Neural cell (in vitro differentiated cells): ENCODE measurements around the gene TCP11. TPM values are rescaled to one million over a fixed set of nuclear protein-coding genes. Genes with fewer than 3 reads are reported as not detected.

Experiments
- H2AFZ ChIP-seq: fragments of 200-600, 300-800 bp; sonication (generic), shearing (Covaris generic); 2 replicates; pipeline ENCODE4 v1.6.0; 2014; ENCODE audit warnings: low read depth, mild to moderate bottlenecking, antibody characterized with exemption, low read length, moderate library complexity
- H3F3A ChIP-seq: fragments of 200-600 bp; shearing (Covaris generic); 2 replicates; pipeline ENCODE4 v1.6.1; 2016; ENCODE audit warnings: mild to moderate bottlenecking, moderate library complexity, mixed read lengths, antibody characterized with exemption, low read length; ENCODE audit not compliant: insufficient read depth, poor library complexity, severe bottlenecking
- H3K27ac ChIP-seq: fragments of 200-600, 300-800 bp; sonication (generic), shearing (Covaris generic); 2 replicates; pipeline ENCODE4 v1.5.1; 2014; ENCODE audit warnings: mild to moderate bottlenecking, low read length, moderate library complexity
- H3K27me3 ChIP-seq: fragments of 300-800, 200-600 bp; sonication (generic), shearing (Covaris generic); 2 replicates; pipeline ENCODE4 v1.6.0; 2014; ENCODE audit warnings: mild to moderate bottlenecking, low read depth, low read length, moderate library complexity; ENCODE audit not compliant: insufficient read depth
- H3K36me3 ChIP-seq: fragments of 300-800, 200-600 bp; sonication (generic), shearing (Covaris generic); 2 replicates; pipeline ENCODE4 v1.5.1; 2014; ENCODE audit warnings: mild to moderate bottlenecking, antibody characterized with exemption, low read length, moderate library complexity; ENCODE audit not compliant: insufficient read depth
- H3K4me2 ChIP-seq: fragments of 300-800, 200-600 bp; sonication (generic), shearing (Covaris generic); 2 replicates; pipeline ENCODE4 v1.6.0; 2014; ENCODE audit warnings: mild to moderate bottlenecking, low read length
- H3K4me3 ChIP-seq: fragments of 300-800, 200-600 bp; sonication (generic), shearing (Covaris generic); 2 replicates; pipeline ENCODE4 v1.5.1; 2014; ENCODE audit warnings: mild to moderate bottlenecking, low read length, moderate library complexity
- H3K79me2 ChIP-seq: fragments of 200-600 bp; shearing (Covaris generic); replicated peaks from 2 replicates; pipeline ENCODE4 v1.6.0; 2014; ENCODE audit warnings: mild to moderate bottlenecking, low read length, moderate library complexity; ENCODE audit not compliant: insufficient read depth
- H3K9ac ChIP-seq: fragments of 300-800, 200-600 bp; sonication (generic), shearing (Covaris generic); 2 replicates; pipeline ENCODE4 v1.6.1; 2016; ENCODE audit warnings: mild to moderate bottlenecking, low read length, mixed read lengths
- H3K9me2 ChIP-seq: fragments of 200-600 bp; shearing (Covaris generic); 2 replicates; pipeline ENCODE4 v1.6.1; 2016; ENCODE audit warnings: mild to moderate bottlenecking, low read length, mixed read lengths; ENCODE audit not compliant: insufficient read depth
- H3K9me3 ChIP-seq: fragments of 200-600, 300-800 bp; sonication (generic), shearing (Covaris generic); 2 replicates; pipeline ENCODE4 v1.6.1; 2016; ENCODE audit warnings: mild to moderate bottlenecking, mixed run types, low read length, moderate library complexity, mixed read lengths
- H4K20me1 ChIP-seq: fragments of 200-600 bp; shearing (Covaris generic); 2 replicates; pipeline ENCODE4 v1.6.1; 2016; ENCODE audit warnings: mild to moderate bottlenecking, mixed run types; ENCODE audit not compliant: insufficient read depth
- CTCF ChIP-seq: fragments of 450-650 bp; IDR thresholded peaks from 2 replicates; pipeline ENCODE4 v1.5.1; 2014; ENCODE audit warnings: antibody characterized with exemption, mild to moderate bottlenecking, moderate library complexity; ENCODE audit not compliant: poor library complexity, severe bottlenecking
- EP300 ChIP-seq: fragments of 450-650 bp; conservative IDR thresholded peaks from 2 replicates; pipeline ENCODE4 v1.6.1; 2014; ENCODE audit warnings: antibody characterized with exemption, mild to moderate bottlenecking, moderate library complexity; ENCODE audit not compliant: poor library complexity, severe bottlenecking
- EZH2 ChIP-seq: fragments of 200-600, 300-800 bp; shearing (Covaris generic), sonication (generic); IDR thresholded peaks from 2 replicates; pipeline ENCODE4 v1.6.1; 2014; ENCODE audit warnings: antibody characterized with exemption, low read length, borderline replicate concordance, mild to moderate bottlenecking; ENCODE audit not compliant: insufficient read depth, poor library complexity, severe bottlenecking
- MXI1 ChIP-seq: fragments of 450-650 bp; conservative IDR thresholded peaks from 2 replicates; pipeline ENCODE4 v1.6.1; 2014; ENCODE audit warnings: antibody characterized with exemption, mild to moderate bottlenecking; ENCODE audit not compliant: poor library complexity, severe bottlenecking
- POLR2AphosphoS5 ChIP-seq: IDR thresholded peaks from 2 replicates; pipeline ENCODE4 v1.6.1; 2012
- RAD21 ChIP-seq: fragments of 450-650 bp; conservative IDR thresholded peaks from 2 replicates; pipeline ENCODE4 v1.6.1; 2014; ENCODE audit warnings: antibody characterized with exemption, mild to moderate bottlenecking, moderate library complexity
- REST ChIP-seq: IDR thresholded peaks from 2 replicates; pipeline ENCODE4 v1.6.1; 2012; ENCODE audit warnings: borderline replicate concordance
- SMC3 ChIP-seq: fragments of 450-650 bp; conservative IDR thresholded peaks from 2 replicates; pipeline ENCODE4 v1.6.1; 2014; ENCODE audit warnings: antibody characterized with exemption, mild to moderate bottlenecking, moderate library complexity; ENCODE audit not compliant: poor library complexity
- TAF1 ChIP-seq: IDR thresholded peaks from 2 replicates; pipeline ENCODE4 v1.6.1; 2012; ENCODE audit warnings: low read depth
- polyA plus RNA-seq: library from polyadenylated mRNA; depleted of rRNA; stranded (reverse); fragments of >200 nt; gene quantifications from 2 replicates; pipeline ENCODE4 v1.2.3, GENCODE V29; 2014

Gene TCP11
- polyA plus RNA-seq, 1 donor from 2014 or later: not detected

GRCh38 chr6:35152067-35152707, 11.0 kb upstream of the TCP11 start:
- Histone ChIP-seq H4K20me1 (no peaks in the 10 kb centered on the region), H3K9me2 (no peaks in the 10 kb centered on the region), H3K9ac (no peak overlapping the region), H3K4me2 (no peak overlapping the region), H3K79me2 (no peaks in the 10 kb centered on the region), H3K27ac (no peak overlapping the region), H3K4me3 (no peak overlapping the region), H3F3A (no peaks in the 10 kb centered on the region), H3K9me3 (no peaks in the 10 kb centered on the region), H3K27me3 (no peaks in the 10 kb centered on the region), H3K36me3 (no peaks in the 10 kb centered on the region), H2AFZ (no peak overlapping the region)
- no peak for TF ChIP-seq EZH2
- no peak for TF ChIP-seq EP300

- H3K79me2 ChIP-seq: no peaks in the 10 kb centered on the region
- H3K4me2 ChIP-seq: no peak overlapping the region
- H3K27me3 ChIP-seq: no peaks in the 10 kb centered on the region
- no peaks in the 10 kb centered on the region for H3K36me3 ChIP-seq
- no peak overlapping the region for H2AFZ ChIP-seq
- no peaks in the 10 kb centered on the region for H3K9me2 ChIP-seq
- H3K9ac ChIP-seq: no peak overlapping the region
- H3K4me3 ChIP-seq: no peak overlapping the region
- no peaks in the 10 kb centered on the region for H3F3A ChIP-seq
- H4K20me1 ChIP-seq: no peaks in the 10 kb centered on the region
- TF ChIP-seq MXI1 (no peak), RAD21 (no peak), EP300 (no peak), EZH2 (no peak), REST (no peak), POLR2AphosphoS5 (no peak), TAF1 (no peak), CTCF (no peak), SMC3 (no peak)
- H3K27ac ChIP-seq: no peak overlapping the region
- no peaks in the 10 kb centered on the region for H3K9me3 ChIP-seq
These were observed 10.3 kb upstream of the TCP11 start for GRCh38 chr6:35151466-35151865.
